Esophagus squamous epithelium (tissue), 4 donors: ENCODE data around the gene FHOD3.

Experiments
- POLR2A ChIP-seq, 4 donors: fragments of 450-650 bp; IDR thresholded peaks; one replicate each; pipeline ENCODE4 v1.6.1; 2017; ENCODE audit warnings: antibody characterized with exemption in 4 of 4, mild to moderate bottlenecking in 4 of 4, moderate library complexity in 3 of 4
- TF ChIP-seq, protein P1 (sequence below), 6 experiments: fragments of 450-650 bp in 4 of 6; fragments of 200-600 bp in 2 of 6; sonication (generic) in 2 of 6; IDR thresholded peaks; one replicate each; pipeline ENCODE4 v1.5.1; 2016 to 2019; ENCODE audit warnings: antibody characterized with exemption in 6 of 6, mild to moderate bottlenecking in 4 of 6, moderate library complexity in 4 of 6

DNA sequence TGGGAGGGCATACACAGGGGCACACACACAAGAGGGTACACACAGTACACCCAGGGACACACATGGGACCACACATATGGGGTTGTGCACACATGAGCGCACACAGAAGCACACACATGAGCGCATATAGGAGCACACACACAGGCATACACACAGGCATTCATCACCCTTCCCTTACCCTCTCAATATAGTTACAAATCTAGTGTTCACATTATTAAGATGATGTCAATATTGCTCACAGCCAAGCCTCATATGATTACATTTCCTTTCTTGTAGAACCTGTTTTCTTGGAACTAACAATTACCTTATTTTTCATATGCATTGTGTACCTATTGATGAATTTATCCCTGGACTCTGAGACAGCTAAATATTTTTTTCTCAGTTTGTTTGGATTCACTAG, 156.7 kb downstream of the FHOD3 start:
- TF ChIP-seq, protein P1, sequence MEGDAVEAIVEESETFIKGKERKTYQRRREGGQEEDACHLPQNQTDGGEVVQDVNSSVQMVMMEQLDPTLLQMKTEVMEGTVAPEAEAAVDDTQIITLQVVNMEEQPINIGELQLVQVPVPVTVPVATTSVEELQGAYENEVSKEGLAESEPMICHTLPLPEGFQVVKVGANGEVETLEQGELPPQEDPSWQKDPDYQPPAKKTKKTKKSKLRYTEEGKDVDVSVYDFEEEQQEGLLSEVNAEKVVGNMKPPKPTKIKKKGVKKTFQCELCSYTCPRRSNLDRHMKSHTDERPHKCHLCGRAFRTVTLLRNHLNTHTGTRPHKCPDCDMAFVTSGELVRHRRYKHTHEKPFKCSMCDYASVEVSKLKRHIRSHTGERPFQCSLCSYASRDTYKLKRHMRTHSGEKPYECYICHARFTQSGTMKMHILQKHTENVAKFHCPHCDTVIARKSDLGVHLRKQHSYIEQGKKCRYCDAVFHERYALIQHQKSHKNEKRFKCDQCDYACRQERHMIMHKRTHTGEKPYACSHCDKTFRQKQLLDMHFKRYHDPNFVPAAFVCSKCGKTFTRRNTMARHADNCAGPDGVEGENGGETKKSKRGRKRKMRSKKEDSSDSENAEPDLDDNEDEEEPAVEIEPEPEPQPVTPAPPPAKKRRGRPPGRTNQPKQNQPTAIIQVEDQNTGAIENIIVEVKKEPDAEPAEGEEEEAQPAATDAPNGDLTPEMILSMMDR (IDR thresholded peaks at IDR 0.05): no peak
- no peak for TF ChIP-seq POLR2A (IDR thresholded peaks at IDR 0.05)
